MM.1S (cell line): ENCODE results near the gene SEMA3C.

ENCODE experiments used
- CTCF ChIP-seq: fragments of 300-600 bp; sonication (generic); IDR thresholded peaks from 2 replicates; pipeline ENCODE4 v1.5.1; 2016; ENCODE audit warnings: antibody characterized with exemption, low read length, mixed read lengths
- EZH2 ChIP-seq: fragments of 300-600 bp; sonication (generic); optimal IDR thresholded peaks from 2 replicates; pipeline ENCODE3; 2017; ENCODE audit warnings: low read depth, mild to moderate bottlenecking, antibody characterized with exemption, low read length, mixed read lengths
- EZH2phosphoT487 ChIP-seq: fragments of 300-600 bp; sonication (generic); IDR thresholded peaks from 2 replicates; pipeline ENCODE4 v1.6.1; 2018; ENCODE audit warnings: antibody characterized with exemption, low read length

GRCh38 chr7:80708123-80708522 is 210.7 kb downstream of the SEMA3C start:
- TF ChIP-seq EZH2, result no peak
- no peak for TF ChIP-seq CTCF
- no peak for TF ChIP-seq EZH2phosphoT487
